ENCODE results near the gene TSNAXIP1. TPM values are rescaled to one million over a fixed set of nuclear protein-coding genes. Genes with fewer than 3 reads are reported as not detected.

The TSNAXIP1 gene
- total and polyA plus RNA-seq, 9 of the 15 experiments (the other 6 are each of a cell fraction or from before 2014, with no cell fraction given), result 0.03 to 0.24 (median 0.11) TPM; not detected in 4

- TF ChIP-seq AFF4 (CRISPR knock-in tag; IDR thresholded peaks at IDR 0.05) (no peak), ZNF282 (CRISPR knock-in tag; IDR thresholded peaks at IDR 0.05) (0 out of 2 replicates have a peak, but pooled peaks have one; percentile 24), ZBTB5 (IDR thresholded peaks at IDR 0.05) (no peak), ZBTB33 (CRISPR knock-in tag; IDR thresholded peaks at IDR 0.05) (peak; percentile 100), ZNF143 (CRISPR knock-in tag; IDR thresholded peaks at IDR 0.05) (peak; percentile 59), NFIC (IDR thresholded peaks at IDR 0.05) (peak; percentile 56), ZNF431 (CRISPR knock-in tag; IDR thresholded peaks at IDR 0.05) (peak; percentile 66; the same call in 1 of the 2 replicates), MAFF (IDR thresholded peaks at IDR 0.05; ENCODE audit: low read length) (no peak), USF1 (CRISPR knock-in tag; IDR thresholded peaks at IDR 0.05) (peak; percentile 7; the same call in 1 of the 2 replicates), KDM5B (IDR thresholded peaks at IDR 0.05; ENCODE audit: insufficient replicate concordance, low read depth, low read length) (peak; percentile 6), NELFE (IDR thresholded peaks at IDR 0.05; ENCODE audit: insufficient read depth, insufficient read length) (no peak), NCOA6 (IDR thresholded peaks at IDR 0.05) (peak; percentile 70), FOXP1 (CRISPR knock-in tag; IDR thresholded peaks at IDR 0.05) (peak; percentile 52; the same call in 1 of the 2 replicates), STAT5B (CRISPR knock-in tag; IDR thresholded peaks at IDR 0.05) (no peak), HNRNPLL (IDR thresholded peaks at IDR 0.05; ENCODE audit: low read depth, low read length, poor library complexity, severe bottlenecking) (peak; percentile 46), TAF1 (IDR thresholded peaks at IDR 0.05; ENCODE audit: control insufficient read depth, extremely low read depth, insufficient read depth, low read length, severe bottlenecking) (no peak), MYC (IDR thresholded peaks at IDR 0.05; ENCODE audit: low read depth, low read length) (peak; percentile 58), MYC (CRISPR knock-in tag; IDR thresholded peaks at IDR 0.05; ENCODE audit: borderline replicate concordance, low read depth) (no peak), SMAD4 (CRISPR knock-in tag; conservative IDR thresholded peaks at IDR 0.05) (0 out of 2 replicates have a peak, but pooled peaks have one; percentile 9)
These were observed 36.0 kb downstream of the TSNAXIP1 start (continued) for GRCh38 chr16:67842509-67843342.

Data from K562 (cell line).